Measurements from ENCODE around the gene PRKCH.
A peak's percentile ranks its signal among the peaks of the same experiment; 100 is the strongest.
"Not testable (repeated sequence)": the region's sequence is repeated elsewhere in the genome, so short reads cannot be mapped to it uniquely, and the experiment has no call there.

The PRKCH gene

DNA sequence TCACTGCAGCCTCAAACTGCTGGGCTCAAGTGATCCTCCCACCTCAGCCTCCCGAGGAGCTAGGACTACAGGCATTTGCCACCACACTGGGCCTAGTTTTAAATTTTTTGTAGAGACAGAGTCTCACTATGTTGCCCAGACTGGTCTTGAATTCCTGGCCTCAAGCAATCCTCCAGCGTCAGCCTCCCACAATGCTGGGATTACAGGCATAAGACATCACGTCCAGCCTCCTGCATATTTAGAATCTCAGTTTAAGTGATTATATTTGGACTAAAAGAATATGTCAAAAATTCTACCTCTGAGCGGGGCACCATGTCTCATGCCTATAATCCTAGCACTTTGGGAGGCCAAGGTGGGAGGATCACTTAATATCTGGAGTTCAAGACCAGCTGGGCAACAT, 12.7 kb upstream of the PRKCH start:
- ATAC-seq, result not testable (repeated sequence)

DNA sequence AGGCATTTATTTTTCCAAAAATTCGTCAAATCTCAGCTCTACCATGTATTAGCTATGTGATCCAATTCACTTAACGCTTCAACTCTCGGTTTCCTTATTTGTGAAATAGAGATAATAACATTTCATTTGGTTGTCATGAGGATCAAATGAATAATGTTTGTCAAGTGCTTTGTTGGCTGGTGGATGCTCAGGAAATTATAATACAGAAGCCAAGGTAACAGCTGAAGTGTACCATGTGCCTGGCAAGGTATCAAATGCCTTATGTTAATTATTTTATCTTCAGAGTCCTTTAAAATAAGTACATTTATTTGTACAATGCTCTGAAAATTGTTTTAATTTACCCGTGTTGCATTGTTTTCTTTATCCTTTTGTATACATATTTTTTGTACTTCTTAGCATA, 6.1 kb upstream of the PRKCH start:
- ATAC-seq, result no peak

DNA sequence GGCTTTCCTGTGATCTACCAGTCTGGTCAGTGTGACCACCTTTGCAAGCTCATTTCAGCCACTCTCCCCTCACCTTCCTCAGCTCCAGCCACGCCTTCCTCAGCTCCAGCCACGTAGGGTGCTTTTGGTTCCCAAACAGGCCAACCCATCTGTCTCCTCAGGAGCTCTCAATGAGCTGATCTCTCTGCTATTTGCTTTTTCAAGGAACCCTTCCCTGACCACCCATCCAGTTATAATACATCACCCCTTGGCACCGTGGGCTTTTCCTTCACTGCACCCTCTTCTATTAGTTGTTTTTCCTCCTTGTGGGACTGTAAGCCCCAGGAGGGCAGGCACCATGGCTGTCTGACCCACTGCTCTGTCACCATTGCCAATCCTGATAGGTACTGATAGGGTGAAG, 2.3 kb upstream of the PRKCH start:
- ATAC-seq, result no peak

DNA sequence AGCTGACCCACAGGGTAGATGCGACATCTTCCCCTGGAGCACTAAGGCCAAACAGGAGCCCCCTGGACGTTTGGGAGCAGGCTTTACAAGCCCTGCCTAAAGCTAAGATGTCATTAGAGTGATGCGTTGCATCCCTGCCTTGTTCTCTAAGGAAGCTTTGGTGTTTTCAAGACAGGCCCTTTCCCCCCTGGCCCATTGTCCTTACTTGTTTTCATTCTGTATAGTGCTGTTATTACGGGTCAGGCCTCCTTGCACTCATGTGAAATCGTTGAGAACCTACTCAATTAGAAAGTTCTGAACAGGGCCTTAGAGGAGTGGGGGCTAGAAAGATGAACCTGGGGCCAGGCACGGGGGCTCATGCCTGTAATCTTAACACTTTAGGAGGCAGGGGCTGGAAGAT, 1.7 kb upstream of the PRKCH start:
- no peak for ATAC-seq

DNA sequence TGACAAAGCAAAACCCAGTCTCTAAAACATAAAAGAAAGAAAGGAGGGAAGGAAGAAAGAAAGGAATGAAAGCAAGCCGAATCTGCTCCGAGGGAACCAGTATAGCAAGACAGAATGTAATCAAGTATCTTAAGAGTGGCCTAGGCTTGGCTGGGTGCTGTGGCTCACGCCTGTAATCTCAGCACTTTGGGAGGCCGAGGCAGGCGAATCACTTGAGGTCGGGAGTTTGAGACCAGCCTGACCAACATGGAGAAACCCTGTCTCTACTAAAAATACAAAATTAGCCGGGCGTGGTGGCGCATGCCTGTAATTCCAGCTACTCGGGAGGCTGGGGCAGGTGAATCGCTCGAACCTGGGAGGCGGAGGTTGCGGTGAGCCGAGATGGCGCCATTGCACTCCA, 1.2 kb upstream of the PRKCH start:
- ATAC-seq, result not testable (repeated sequence)

DNA sequence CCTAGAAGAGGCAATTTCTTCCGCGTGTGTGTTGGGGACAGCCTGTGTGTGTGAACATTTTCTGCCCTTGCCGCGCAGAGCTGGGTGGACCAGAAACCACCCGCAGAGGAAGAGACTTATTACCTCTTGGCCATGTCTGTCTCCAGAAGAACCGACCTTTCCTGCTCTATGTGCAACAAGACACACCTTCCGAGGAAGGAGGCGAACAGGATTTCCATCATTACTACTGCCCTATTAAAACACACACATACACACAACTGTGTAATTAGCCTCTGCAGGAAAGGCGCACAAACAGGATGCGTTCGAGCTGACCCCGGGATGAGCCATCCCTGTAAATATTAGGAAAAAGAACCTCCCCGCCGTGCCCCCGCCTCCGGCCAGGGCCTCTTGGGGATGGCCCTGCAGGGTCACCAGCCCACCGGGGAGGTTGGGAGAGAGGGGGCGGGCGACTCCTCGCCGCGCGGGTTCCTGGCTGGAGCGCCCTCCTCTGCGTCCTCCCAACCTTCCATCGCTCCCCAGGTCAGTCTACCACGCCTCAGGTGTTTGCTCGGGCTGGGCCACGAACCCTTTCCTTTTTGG, 484 bp upstream of the PRKCH start:
- ATAC-seq, result no peak

DNA sequence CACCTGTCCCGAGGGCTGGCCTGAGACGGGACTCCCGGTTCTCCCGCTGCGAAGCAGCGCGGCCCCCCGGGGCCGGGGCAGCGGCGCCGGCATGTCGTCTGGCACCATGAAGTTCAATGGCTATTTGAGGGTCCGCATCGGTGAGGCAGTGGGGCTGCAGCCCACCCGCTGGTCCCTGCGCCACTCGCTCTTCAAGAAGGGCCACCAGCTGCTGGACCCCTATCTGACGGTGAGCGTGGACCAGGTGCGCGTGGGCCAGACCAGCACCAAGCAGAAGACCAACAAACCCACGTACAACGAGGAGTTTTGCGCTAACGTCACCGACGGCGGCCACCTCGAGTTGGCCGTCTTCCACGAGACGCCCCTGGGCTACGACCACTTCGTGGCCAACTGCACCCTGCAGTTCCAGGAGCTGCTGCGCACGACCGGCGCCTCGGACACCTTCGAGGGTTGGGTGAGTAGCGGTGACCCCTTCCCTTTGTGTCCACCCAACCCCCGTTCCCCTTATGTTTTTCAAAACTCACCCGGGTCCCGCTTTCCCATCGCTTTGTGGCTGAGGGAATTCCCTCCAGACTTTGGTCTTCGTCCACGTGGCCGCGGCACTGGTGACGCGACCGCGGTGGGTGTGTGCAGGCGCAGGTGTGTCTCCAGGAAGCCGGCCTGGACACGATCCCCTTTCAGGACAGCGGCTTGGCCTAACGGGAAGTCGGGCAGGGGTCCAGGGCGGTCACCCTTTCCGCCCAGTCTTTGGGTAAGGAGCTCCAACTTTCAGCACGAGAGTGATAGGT, 826 bp downstream of the PRKCH start:
- ATAC-seq, result no peak

DNA sequence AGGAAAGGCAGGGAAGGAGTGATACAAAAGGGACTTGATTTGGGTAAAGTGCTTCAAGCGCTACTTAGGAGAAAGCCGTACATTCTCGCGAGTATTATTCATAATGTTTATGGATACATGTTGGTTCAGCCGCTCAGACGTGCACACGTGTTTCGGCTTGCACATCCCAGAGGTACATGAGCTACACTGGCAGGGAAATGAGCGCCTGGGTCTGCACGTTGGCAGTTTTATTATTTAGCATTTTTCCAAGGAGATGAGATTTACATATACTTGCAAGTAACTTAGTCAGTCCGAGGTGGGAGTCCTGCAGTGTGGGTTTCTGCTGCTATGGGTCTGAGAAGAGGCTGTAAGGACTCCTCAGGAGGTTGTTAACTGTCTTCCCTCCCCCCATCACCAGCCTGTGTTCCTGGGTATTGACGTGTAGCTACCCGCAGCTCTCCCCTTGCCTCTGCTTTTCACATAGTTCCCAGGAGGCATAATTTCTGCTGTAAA, 1.5 kb downstream of the PRKCH start:
- ATAC-seq, result peak; percentile 32 to 36

DNA sequence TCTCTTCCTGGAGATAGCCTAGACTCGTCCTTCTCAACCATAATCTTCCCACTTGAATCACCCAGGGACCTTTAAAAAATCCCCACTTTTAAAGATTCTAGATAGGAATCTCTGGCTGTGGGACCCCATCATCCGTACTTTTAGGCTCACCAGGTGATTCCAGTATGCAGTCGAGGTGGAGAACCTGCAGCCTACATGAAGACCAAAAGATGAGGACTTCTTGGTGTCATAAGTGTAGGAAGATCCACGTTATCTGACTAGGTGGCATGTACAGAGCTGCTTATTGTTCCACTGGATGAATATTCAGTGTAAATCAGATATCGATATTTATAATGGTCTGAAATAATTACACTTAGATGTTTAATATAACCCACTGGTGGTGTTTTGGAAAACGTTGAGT, 2.6 kb downstream of the PRKCH start:
- no peak for ATAC-seq

DNA sequence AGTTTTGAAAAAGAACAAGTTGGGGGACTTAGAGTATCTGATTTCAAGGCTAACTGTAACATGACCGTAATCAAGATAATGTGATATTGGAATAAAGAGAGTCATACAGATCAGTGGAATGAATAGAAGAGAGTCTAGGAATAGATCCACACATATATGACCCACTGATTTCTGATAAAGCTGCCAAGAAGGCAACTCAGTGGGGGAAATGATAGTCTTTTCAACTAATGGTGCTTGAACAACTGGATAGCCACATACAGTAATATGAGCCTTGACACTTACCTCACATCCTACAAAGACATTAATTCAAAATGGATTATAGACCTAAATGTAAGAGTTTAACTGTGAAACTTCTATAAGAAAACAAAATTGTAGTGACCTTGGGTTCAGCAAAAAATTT, 3.8 kb downstream of the PRKCH start:
- ATAC-seq, result no peak

DNA sequence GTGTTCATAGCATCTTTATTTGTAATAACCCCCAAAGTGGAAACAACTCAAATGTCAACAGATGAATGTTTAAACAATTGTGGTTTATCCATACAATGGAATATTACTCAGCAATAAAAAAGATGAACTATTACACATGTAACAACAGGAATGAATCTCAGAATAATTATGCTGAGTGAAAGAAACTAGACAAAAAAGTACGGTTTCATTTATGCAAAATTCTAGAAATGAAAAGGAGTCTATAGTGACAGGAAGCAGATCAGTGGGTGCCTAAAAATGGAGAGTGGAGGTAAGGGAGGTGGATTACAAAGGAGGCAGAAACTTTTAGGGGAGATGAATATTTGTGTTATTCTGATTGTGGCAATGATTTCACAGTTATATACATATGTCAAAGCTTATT, 4.8 kb downstream of the PRKCH start:
- peak; percentile 8 to 26 for ATAC-seq

DNA sequence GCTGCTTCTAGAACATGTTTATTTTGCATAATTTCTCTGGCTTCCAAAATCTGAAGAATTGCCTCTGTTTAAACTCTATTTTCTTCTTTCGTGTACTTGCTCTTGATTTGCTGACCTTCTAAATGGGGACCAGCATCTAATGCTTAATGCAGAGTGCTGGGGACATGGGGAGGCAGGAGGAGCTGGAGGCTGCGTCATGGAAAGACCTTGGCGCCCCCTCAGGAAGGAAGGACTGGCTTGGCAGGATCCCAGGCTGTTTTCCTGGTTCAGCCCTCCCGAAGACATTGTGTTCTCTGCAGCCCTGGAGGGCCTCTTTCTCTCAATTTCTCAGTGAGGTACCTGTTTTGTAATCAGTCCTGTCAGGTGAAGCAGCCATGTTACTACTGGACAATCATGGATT, 5.5 kb downstream of the PRKCH start:
- no peak for ATAC-seq

DNA sequence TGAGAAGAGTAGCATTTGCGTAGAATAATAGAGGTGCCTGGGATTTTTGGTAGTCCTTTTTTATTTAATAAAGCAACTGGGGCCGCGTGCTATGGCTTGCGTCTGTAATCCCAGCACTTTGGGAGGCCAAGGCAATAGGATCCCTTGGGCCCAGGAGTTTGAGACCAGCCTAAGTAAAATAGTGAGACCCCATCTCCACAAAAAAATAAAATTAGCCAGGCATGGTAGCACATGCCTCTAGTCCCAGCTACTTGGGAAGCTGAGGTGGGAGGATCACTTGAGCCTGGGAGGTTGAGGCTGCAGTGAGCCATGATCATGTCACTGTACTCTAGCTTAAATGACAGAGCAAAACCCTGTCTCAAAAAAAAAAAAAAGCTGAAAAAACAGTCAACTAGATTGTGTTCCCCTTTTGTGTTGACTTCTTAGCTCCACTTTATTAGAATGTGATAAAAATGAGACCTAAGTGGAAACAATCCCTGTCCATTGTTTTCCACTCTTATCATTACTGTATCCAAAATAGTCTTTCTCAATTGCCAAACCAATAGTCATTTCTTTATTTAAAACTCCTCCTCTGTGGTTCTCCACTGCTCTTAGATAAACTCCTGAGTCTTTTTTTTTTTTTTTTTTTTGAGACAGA, 7.4 kb downstream of the PRKCH start:
- ATAC-seq, result peak; percentile 21 to 36

DNA sequence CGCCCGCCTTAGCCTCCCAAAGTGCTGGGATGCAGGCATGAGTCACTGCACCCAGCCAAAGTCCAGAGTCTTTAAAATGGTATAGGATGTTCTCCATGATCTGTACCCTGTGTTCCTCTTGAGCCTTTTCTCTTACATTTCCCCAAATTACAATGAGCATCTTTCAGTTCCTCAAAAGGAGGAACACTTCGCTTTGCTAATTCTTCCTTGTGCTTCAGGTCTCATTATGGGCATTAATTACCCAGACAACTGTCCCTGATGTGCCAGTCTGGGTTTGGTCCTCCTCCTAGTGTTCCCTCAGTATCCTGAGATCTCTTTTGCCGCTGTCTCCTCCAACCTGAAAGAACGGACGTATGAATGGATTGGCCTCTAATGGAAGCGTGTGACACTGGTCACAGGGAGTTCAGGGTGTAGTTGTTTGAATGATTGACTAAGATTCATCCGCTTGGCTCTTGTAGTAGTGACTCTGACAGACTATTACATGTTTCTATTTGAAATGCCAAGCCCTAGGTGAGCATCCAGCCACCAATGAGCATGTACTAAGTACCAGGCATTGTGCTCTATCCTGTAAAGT, 8.2 kb downstream of the PRKCH start:
- peak in 1 of 2 donors; percentile 6 for ATAC-seq

DNA sequence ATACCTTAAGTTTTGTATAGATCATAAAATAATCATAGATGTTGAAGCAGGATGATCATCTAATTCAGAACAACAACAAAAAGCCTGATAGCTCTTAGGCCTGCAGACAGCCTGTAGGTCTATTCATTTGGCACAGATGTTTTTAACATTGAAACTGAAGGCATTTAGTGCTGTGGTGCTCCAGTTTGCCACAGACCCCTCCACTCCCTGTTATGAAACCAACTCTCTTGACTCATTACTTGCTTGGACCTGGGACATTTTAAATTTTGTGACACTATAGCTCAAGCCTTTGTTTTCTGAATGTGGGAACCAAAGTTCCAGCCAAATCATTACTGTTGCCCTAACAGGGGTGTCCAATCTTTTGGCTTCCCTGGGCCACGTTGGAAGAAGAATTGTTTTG, 9.1 kb downstream of the PRKCH start:
- peak; percentile 34 to 56 for ATAC-seq

DNA sequence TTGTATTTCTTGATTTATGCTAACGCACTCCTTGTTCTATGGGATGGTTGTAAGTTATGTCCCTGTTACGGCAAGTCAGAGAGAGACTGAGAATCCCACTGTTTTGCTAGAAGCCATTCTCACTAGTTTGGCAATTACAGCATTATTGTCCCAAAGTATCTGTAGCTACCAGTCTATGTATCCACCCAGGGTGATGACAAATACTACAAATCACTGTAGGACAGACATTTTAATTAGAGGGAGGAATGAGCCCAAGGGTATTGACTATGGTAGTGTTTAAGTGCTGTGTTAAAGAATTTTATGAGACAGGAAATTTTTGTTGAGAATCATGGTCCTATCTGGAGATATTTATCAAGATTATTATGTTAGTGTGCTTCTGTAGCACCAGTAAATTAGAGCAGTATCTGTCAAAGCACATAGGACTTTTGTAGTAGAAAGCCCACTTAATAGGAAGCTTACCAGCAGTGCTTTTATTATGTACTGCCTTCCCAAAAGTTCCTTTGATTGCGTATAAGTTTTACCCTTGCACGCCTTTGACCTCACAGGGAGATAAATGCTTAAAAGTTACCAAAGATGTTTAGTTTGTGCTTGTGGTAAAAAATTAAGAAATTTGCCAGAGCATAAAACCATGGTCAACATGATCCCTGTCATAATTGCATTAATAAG, 10.7 kb downstream of the PRKCH start:
- no peak for ATAC-seq

DNA sequence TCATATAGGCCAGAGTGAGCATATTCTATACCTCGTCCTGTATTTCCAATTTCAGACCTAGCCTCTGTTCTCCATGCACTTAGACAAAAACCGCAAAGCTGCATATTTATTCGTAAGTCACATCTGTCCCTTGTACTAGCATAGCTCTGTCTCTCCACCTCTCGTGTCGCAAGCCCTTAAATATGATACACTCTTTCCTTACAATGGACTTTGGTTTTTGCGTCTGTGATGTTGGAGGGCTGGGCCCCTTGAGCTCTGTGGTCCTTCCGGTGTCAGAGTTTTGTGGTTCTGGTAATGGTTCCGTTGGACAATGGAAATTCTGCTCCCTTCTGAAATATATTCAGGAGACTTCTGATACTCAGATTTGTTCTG, 11.3 kb downstream of the PRKCH start:
- ATAC-seq, result peak in 1 of 2 donors; percentile 8

DNA sequence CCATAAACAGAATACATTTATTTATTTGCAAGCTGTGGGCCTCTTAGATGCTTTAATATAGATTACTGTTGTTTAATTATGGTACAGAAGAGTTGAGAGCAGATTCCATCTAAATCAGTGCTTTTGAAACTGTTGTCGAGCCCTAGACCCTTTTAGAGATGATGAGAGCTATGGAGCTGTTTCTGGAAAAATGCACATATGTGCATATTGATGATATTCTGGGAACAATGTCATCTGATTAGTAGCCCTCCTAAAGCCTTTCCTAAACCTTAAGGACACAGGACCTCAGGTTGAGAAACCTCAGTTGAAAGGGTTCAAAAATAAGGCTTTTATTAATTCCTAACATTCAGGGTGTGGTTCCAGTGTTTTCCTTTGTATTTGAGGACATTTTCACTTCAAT, 11.7 kb downstream of the PRKCH start:
- ATAC-seq, result no peak

DNA sequence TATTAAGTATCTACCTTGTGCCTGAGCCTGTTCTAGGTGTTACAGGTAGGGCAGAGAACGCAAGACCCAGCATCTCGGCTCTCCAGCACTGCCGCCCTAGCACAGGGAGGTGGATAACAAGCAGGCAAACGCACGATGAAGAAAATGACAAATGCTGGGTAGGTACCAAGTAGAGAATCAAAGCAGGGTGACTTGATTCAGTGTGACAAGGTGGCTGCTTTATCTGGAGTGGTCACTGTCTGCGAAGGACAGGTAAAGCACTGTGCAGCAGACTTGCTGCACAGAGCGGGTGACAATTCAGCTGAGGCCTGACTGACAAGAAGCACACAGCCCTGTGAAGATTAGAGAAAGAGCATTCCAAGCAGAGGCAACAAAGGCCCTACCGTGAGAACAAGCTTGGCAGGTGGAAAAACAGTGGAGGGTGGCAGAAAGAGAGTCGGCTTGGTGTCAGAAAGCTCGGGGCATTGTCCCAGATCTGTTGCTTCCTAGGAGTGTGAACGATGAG, 12.9 kb downstream of the PRKCH start:
- ATAC-seq, result peak; percentile 5 to 11

DNA sequence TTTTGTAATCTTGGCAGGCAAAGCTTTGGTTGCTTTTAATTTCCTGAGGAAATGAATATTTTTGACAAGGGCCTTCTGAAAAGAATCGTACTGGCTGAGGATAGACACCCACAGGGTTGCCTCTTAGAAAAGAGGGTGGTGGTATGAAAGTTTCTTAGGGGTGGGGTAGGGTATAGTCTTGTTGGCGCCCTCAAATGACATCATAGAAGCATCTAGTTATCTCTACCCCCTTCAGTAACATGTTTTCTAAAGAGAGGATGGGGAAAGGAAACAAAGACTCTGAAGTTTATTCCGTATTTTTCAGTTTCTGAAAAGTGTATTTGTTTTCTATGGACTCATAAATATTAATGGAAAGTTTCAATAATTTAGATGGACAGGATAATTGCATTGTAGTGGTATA, 13.7 kb downstream of the PRKCH start:
- no peak for ATAC-seq

DNA sequence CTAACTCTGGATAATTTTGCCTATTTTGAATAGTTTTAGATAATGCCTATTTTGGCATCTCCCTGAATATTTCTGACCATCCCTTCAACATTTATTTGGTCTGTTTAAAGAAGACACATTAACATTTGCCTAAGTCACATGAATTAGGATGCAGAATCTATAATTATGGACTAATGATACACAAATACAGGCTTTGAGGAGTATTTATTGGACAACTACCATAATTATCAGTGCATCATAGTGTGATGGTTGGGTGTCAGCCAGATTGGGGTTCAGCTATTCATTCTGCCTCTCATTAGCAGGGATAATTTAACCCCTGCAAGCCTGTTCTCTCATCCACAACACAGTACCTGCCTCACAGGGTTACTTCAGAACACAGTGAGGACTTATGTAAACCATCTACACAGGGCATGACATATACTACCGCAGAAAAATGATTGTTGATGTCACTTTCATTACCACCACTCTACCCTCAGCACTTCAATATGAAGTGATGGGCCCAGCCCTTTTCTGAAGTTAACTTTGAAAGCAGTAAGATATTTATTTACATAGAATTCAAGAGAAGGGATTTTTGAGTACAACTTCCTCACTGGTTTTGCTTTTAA, 14.4 kb downstream of the PRKCH start:
- ATAC-seq, result peak; percentile 77

DNA sequence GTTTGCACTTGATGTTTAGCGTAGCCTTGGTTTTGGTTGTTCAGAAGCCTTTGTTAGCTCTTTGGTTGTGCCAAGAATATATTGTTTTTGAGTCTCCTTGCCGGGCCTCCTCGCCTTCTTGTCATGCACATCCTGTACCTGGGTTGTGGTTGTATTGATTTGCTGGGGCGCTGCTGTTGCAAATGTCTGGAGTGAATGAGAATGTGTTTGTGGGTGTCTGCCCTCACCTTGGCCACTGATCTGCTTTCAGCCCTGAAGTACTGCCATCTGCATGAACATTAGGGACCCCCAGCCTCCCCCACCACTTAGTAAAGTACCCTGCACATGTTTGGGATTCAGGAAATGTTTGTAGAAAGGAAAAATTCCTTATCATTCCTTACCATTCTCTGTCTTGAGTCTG, 16.5 kb downstream of the PRKCH start:
- peak; percentile 37 to 41 for ATAC-seq

DNA sequence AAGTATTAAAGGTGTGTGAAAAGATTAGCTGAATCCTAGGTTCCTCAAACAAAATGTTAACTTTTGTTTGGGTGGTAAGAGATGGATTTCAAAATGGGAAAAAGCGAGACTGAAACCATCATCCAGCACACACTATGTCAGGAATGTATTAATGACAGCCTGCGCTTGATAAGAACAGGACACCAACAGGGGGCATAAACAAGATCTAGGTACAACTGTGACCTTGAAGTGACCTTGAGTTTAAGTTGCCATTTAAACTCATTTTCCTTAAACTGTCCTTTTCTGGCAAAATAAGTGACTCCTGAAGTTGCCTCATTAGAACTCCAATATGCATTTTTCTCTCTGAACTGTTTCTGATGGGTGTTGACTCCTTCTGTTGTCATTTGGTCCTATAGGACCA, 17.1 kb downstream of the PRKCH start:
- ATAC-seq, result no peak

Measured in activated CD4-positive, CD25-positive, alpha-beta regulatory T cell treated with anti-CD3 and anti-CD28 coated beads, Interleukin-2, amount 50 U/mL, for 24 hours (primary cell).